Neural progenitor cell (in vitro differentiated cells): ENCODE results near the gene ZNF784. TPM values are rescaled to one million over a fixed set of nuclear protein-coding genes. Genes with fewer than 3 reads are reported as not detected.

Experiments
- DNase-seq: peaks from one replicate; pipeline ENCODE4 v3.0.0-alpha.2; 2016; ENCODE audit warnings: low spot score
- H2AFZ ChIP-seq: fragments of 200-600 bp; sonication (generic); replicated peaks from 2 replicates; pipeline ENCODE4 v1.6.1; 2016; ENCODE audit warnings: antibody characterized with exemption
- H3F3A ChIP-seq: fragments of 200-600 bp; sonication (generic); 2 replicates; pipeline ENCODE4 v1.6.1; 2016; ENCODE audit warnings: antibody characterized with exemption, low read depth
- H3K27ac ChIP-seq: fragments of 200-600 bp; sonication (generic); 2 replicates; pipeline ENCODE4 v1.5.1; 2016; ENCODE audit warnings: mild to moderate bottlenecking
- H3K27me3 ChIP-seq: fragments of 200-600 bp; sonication (generic); 2 replicates; pipeline ENCODE4 v1.6.1; 2016; ENCODE audit warnings: mild to moderate bottlenecking, moderate library complexity
- H3K36me3 ChIP-seq: fragments of 200-600 bp; sonication (generic); 2 replicates; pipeline ENCODE4 v1.5.1; 2016
- H3K4me1 ChIP-seq: fragments of 200-600 bp; sonication (generic); 2 replicates; pipeline ENCODE4 v1.6.1; 2016; ENCODE audit warnings: mixed run types
- H3K4me2 ChIP-seq: fragments of 200-600 bp; sonication (generic); 2 replicates; pipeline ENCODE4 v1.6.1; 2016
- H3K4me3 ChIP-seq: fragments of 200-600 bp; sonication (generic); 2 replicates; pipeline ENCODE4 v1.5.1; 2016
- H3K79me2 ChIP-seq: fragments of 200-600 bp; sonication (generic); 2 replicates; pipeline ENCODE4 v1.6.1; 2016; ENCODE audit warnings: low read depth
- H3K9ac ChIP-seq: fragments of 200-600 bp; sonication (generic); 2 replicates; pipeline ENCODE4 v1.6.1; 2016
- H3K9me3 ChIP-seq: fragments of 200-600 bp; sonication (generic); 2 replicates; pipeline ENCODE4 v1.5.1; 2016; ENCODE audit warnings: low read depth
- H4K20me1 ChIP-seq: fragments of 200-600 bp; sonication (generic); 2 replicates; pipeline ENCODE4 v1.6.1; 2016; ENCODE audit warnings: low read depth
- H3K27ac Mint-ChIP-seq: 3 replicates; pipeline ENCODE4 v1.8.0; 2021; ENCODE audit warnings: mixed read lengths
- H3K27me3 Mint-ChIP-seq: 2 replicates; pipeline ENCODE4 v1.8.0; 2022; ENCODE audit warnings: low read depth, mild to moderate bottlenecking, inconsistent platforms, moderate library complexity, mixed read lengths; ENCODE audit not compliant: insufficient read depth
- H3K36me3 Mint-ChIP-seq: 3 replicates; pipeline ENCODE4 v1.8.0; 2021; ENCODE audit warnings: mixed read lengths
- H3K4me1 Mint-ChIP-seq: 3 replicates; pipeline ENCODE4 v1.8.0; 2021; ENCODE audit warnings: mixed read lengths
- H3K4me3 Mint-ChIP-seq: 3 replicates; pipeline ENCODE4 v1.8.0; 2021; ENCODE audit warnings: mild to moderate bottlenecking, moderate library complexity, mixed read lengths
- H3K9me3 Mint-ChIP-seq: 3 replicates; pipeline ENCODE4 v1.8.0; 2020; ENCODE audit warnings: mixed read lengths
- CTCF ChIP-seq: fragments of 200-600 bp; sonication (generic); IDR thresholded peaks from 2 replicates; pipeline ENCODE4 v1.5.1; 2017; ENCODE audit warnings: antibody characterized with exemption, mild to moderate bottlenecking
- EZH2 ChIP-seq: fragments of 200-600 bp; sonication (generic); IDR thresholded peaks from 2 replicates; pipeline ENCODE4 v1.6.1; 2017; ENCODE audit warnings: antibody characterized with exemption, mild to moderate bottlenecking, moderate library complexity
- EZH2phosphoT487 ChIP-seq: fragments of 200-600 bp; sonication (generic); IDR thresholded peaks from 2 replicates; pipeline ENCODE4 v1.6.1; 2017; ENCODE audit warnings: antibody characterized with exemption
- total RNA-seq: library from RNA; depleted of rRNA; stranded (reverse); fragments of >200 nt; gene quantifications from 2 replicates; pipeline ENCODE4 v1.2.3, GENCODE V29; 2015; ENCODE audit warnings: low replicate concordance

The ZNF784 gene
- total RNA-seq, 1 donor from 2014 or later: 3.9 TPM

GRCh38 chr19:55579766-55580621, 44.4 kb downstream of the ZNF784 start:
- H3K4me3 Mint-ChIP-seq: peak overlapping the region; percentile 90
- no peaks in the 10 kb centered on the region for H3K9me3 Mint-ChIP-seq
- H3K4me1 ChIP-seq: no peaks in the 10 kb centered on the region
- peak overlapping the region; percentile 86 for H3K9ac ChIP-seq
- peak overlapping the region; percentile 94 for H3K4me2 ChIP-seq
- H3K27me3 Mint-ChIP-seq: peaks cover 2% of the 10 kb centered on the region
- H3K27me3 ChIP-seq: no peaks in the 10 kb centered on the region
- no peaks in the 10 kb centered on the region for H3K9me3 ChIP-seq
- H3K27ac Mint-ChIP-seq: peak overlapping the region; percentile 50
- H3K79me2 ChIP-seq: peaks cover 22% of the 10 kb centered on the region
- no peak overlapping the region for H2AFZ ChIP-seq
- peak overlapping the region; percentile 87 for H3K4me3 ChIP-seq
- H4K20me1 ChIP-seq: peaks cover 9% of the 10 kb centered on the region
- peaks cover 12% of the 10 kb centered on the region for H3K36me3 Mint-ChIP-seq
- H3K36me3 ChIP-seq: no peaks in the 10 kb centered on the region
- H3F3A ChIP-seq: peaks cover 28% of the 10 kb centered on the region
- peak; percentile 56 for DNase-seq
- peaks cover 17% of the 10 kb centered on the region for H3K4me1 Mint-ChIP-seq
- peak overlapping the region; percentile 70 for H3K27ac ChIP-seq
- no peak for TF ChIP-seq EZH2
- no peak for TF ChIP-seq CTCF
- TF ChIP-seq EZH2phosphoT487: no peak

GRCh38 chr19:55578761-55579747, 45.3 kb downstream of the ZNF784 start:
- peaks cover 12% of the 10 kb centered on the region for H3K36me3 Mint-ChIP-seq

More at GRCh38 chr19:55578761-55579747, 45.3 kb downstream of the ZNF784 start:
- Mint-ChIP-seq H3K27me3 (peaks cover 2% of the 10 kb centered on the region), H3K27ac (peak overlapping the region; percentile 50), H3K4me3 (peak overlapping the region; percentile 90), H3K4me1 (peaks cover 11% of the 10 kb centered on the region), H3K9me3 (no peaks in the 10 kb centered on the region)
- H2AFZ ChIP-seq: no peak overlapping the region
- H3K27ac ChIP-seq: no peak overlapping the region
- no peaks in the 10 kb centered on the region for H3K27me3 ChIP-seq
- no peaks in the 10 kb centered on the region for H3K36me3 ChIP-seq
- peak overlapping the region; percentile 94 for H3K4me2 ChIP-seq
- peak overlapping the region; percentile 86 for H3K9ac ChIP-seq
- DNase-seq: no peak
- H3F3A ChIP-seq: peaks cover 23% of the 10 kb centered on the region
- H3K79me2 ChIP-seq: peaks cover 22% of the 10 kb centered on the region
- no peaks in the 10 kb centered on the region for H3K4me1 ChIP-seq
- H4K20me1 ChIP-seq: peaks cover 9% of the 10 kb centered on the region
- TF ChIP-seq CTCF (no peak), EZH2phosphoT487 (no peak), EZH2 (no peak)
- peak overlapping the region; percentile 87 for H3K4me3 ChIP-seq
- no peaks in the 10 kb centered on the region for H3K9me3 ChIP-seq
